Measurements from ENCODE around the gene ALAS1.

The ALAS1 gene

GRCh38 chr3:52237006-52237656, 39.2 kb downstream of the ALAS1 start:
- Histone ChIP-seq H3K4me1 (ENCODE audit: control insufficient read depth, insufficient read depth, low read length) (peaks cover 33% of the 10 kb centered on the region), H3K36me3 (ENCODE audit: control insufficient read depth, insufficient read depth, low read length) (peaks cover 5% of the 10 kb centered on the region), H3K9ac (ENCODE audit: low read length) (peak overlapping the region; percentile 77), H3K9me3 (ENCODE audit: control insufficient read depth, low read length) (no peaks in the 10 kb centered on the region), H3K27me3 (ENCODE audit: control insufficient read depth, insufficient read depth, low read length) (no peaks in the 10 kb centered on the region), H3K4me3 (ENCODE audit: low read length) (peak overlapping the region; percentile 46)

- Histone ChIP-seq H3K9me3 (ENCODE audit: control insufficient read depth, low read length) (no peaks in the 10 kb centered on the region), H3K9ac (ENCODE audit: low read length) (peak overlapping the region; percentile 77), H3K4me3 (ENCODE audit: low read length) (peak overlapping the region; percentile 46), H3K4me1 (ENCODE audit: control insufficient read depth, insufficient read depth, low read length) (peaks cover 33% of the 10 kb centered on the region), H3K27me3 (ENCODE audit: control insufficient read depth, insufficient read depth, low read length) (no peaks in the 10 kb centered on the region), H3K36me3 (ENCODE audit: control insufficient read depth, insufficient read depth, low read length) (peaks cover 5% of the 10 kb centered on the region)
These were observed 39.8 kb downstream of the ALAS1 start for GRCh38 chr3:52237657-52238172.

- Histone ChIP-seq H3K9me3 (ENCODE audit: control insufficient read depth, low read length) (no peaks in the 10 kb centered on the region), H3K4me1 (ENCODE audit: control insufficient read depth, insufficient read depth, low read length) (peaks cover 33% of the 10 kb centered on the region), H3K36me3 (ENCODE audit: control insufficient read depth, insufficient read depth, low read length) (peaks cover 5% of the 10 kb centered on the region), H3K9ac (ENCODE audit: low read length) (peak overlapping the region; percentile 77), H3K4me3 (ENCODE audit: low read length) (peak overlapping the region; percentile 46), H3K27me3 (ENCODE audit: control insufficient read depth, insufficient read depth, low read length) (no peaks in the 10 kb centered on the region)
These were observed 40.3 kb downstream of the ALAS1 start for GRCh38 chr3:52238193-52238760.

- no peaks in the 10 kb centered on the region for H3K27me3 ChIP-seq (ENCODE audit: control insufficient read depth, insufficient read depth, low read length)
- peak within 1 kb of the TSS; percentile 77 for H3K9ac ChIP-seq (ENCODE audit: low read length)
- H3K36me3 ChIP-seq (ENCODE audit: control insufficient read depth, insufficient read depth, low read length) = peaks cover 5% of the 10 kb centered on the region
- no peaks in the 10 kb centered on the region for H3K9me3 ChIP-seq (ENCODE audit: control insufficient read depth, low read length)
- peaks cover 33% of the 10 kb centered on the region for H3K4me1 ChIP-seq (ENCODE audit: control insufficient read depth, insufficient read depth, low read length)
- H3K4me3 ChIP-seq (ENCODE audit: low read length) = peak within 1 kb of the TSS; percentile 46
These were observed 41.1 kb downstream of the ALAS1 start, which contains the start of gene TWF2 for GRCh38 chr3:52238761-52239701. TWF2 (minus strand) TSS chr3:52239158; CDS start chr3:52239016, 142 bp downstream.

- Histone ChIP-seq H3K9ac (ENCODE audit: low read length) (no peak overlapping the region), H3K9me3 (ENCODE audit: control insufficient read depth, low read length) (no peaks in the 10 kb centered on the region), H3K27me3 (ENCODE audit: control insufficient read depth, insufficient read depth, low read length) (no peaks in the 10 kb centered on the region), H3K4me1 (ENCODE audit: control insufficient read depth, insufficient read depth, low read length) (peaks cover 37% of the 10 kb centered on the region), H3K36me3 (ENCODE audit: control insufficient read depth, insufficient read depth, low read length) (no peaks in the 10 kb centered on the region), H3K4me3 (ENCODE audit: low read length) (no peak overlapping the region)
These were observed 42.3 kb downstream of the ALAS1 start for GRCh38 chr3:52240059-52240885.

- Histone ChIP-seq H3K4me1 (ENCODE audit: control insufficient read depth, insufficient read depth, low read length) (peaks cover 38% of the 10 kb centered on the region), H3K4me3 (ENCODE audit: low read length) (no peak overlapping the region), H3K27me3 (ENCODE audit: control insufficient read depth, insufficient read depth, low read length) (no peaks in the 10 kb centered on the region), H3K9me3 (ENCODE audit: control insufficient read depth, low read length) (no peaks in the 10 kb centered on the region), H3K9ac (ENCODE audit: low read length) (no peak overlapping the region), H3K36me3 (ENCODE audit: control insufficient read depth, insufficient read depth, low read length) (no peaks in the 10 kb centered on the region)
These were observed 43.0 kb downstream of the ALAS1 start for GRCh38 chr3:52240886-52241370.

GRCh38 chr3:52242039-52242438, 44.1 kb downstream of the ALAS1 start:
- Histone ChIP-seq H3K27me3 (ENCODE audit: control insufficient read depth, insufficient read depth, low read length) (no peaks in the 10 kb centered on the region), H3K36me3 (ENCODE audit: control insufficient read depth, insufficient read depth, low read length) (no peaks in the 10 kb centered on the region), H3K4me3 (ENCODE audit: low read length) (no peak overlapping the region), H3K9ac (ENCODE audit: low read length) (no peak overlapping the region), H3K4me1 (ENCODE audit: control insufficient read depth, insufficient read depth, low read length) (peaks cover 29% of the 10 kb centered on the region), H3K9me3 (ENCODE audit: control insufficient read depth, low read length) (no peaks in the 10 kb centered on the region)

- Histone ChIP-seq H3K27me3 (ENCODE audit: control insufficient read depth, insufficient read depth, low read length) (no peaks in the 10 kb centered on the region), H3K4me1 (ENCODE audit: control insufficient read depth, insufficient read depth, low read length) (peaks cover 17% of the 10 kb centered on the region), H3K9me3 (ENCODE audit: control insufficient read depth, low read length) (no peaks in the 10 kb centered on the region), H3K9ac (ENCODE audit: low read length) (no peak overlapping the region), H3K4me3 (ENCODE audit: low read length) (no peak overlapping the region), H3K36me3 (ENCODE audit: control insufficient read depth, insufficient read depth, low read length) (no peaks in the 10 kb centered on the region)
These were observed 46.0 kb downstream of the ALAS1 start for GRCh38 chr3:52243791-52244628.

- H3K9ac ChIP-seq (ENCODE audit: low read length) = peak within 1 kb of the TSS; percentile 74
- H3K27me3 ChIP-seq (ENCODE audit: control insufficient read depth, insufficient read depth, low read length) = no peaks in the 10 kb centered on the region
- H3K9me3 ChIP-seq (ENCODE audit: control insufficient read depth, low read length) = no peaks in the 10 kb centered on the region
- H3K4me3 ChIP-seq (ENCODE audit: low read length) = peak within 1 kb of the TSS; percentile 42
- H3K4me1 ChIP-seq (ENCODE audit: control insufficient read depth, insufficient read depth, low read length) = peaks cover 25% of the 10 kb centered on the region
- no peaks in the 10 kb centered on the region for H3K36me3 ChIP-seq (ENCODE audit: control insufficient read depth, insufficient read depth, low read length)
These were observed 47.6 kb downstream of the ALAS1 start, which contains the start of gene PPM1M for GRCh38 chr3:52245322-52246263. PPM1M (plus strand) TSS chr3:52245759; CDS start chr3:52245825, 66 bp downstream.

GRCh38 chr3:52246264-52246620, 48.3 kb downstream of the ALAS1 start:
- peak overlapping the region; percentile 67 for H3K9ac ChIP-seq (ENCODE audit: low read length)
- peak overlapping the region; percentile 33 for H3K4me3 ChIP-seq (ENCODE audit: low read length)
- H3K36me3 ChIP-seq (ENCODE audit: control insufficient read depth, insufficient read depth, low read length) = no peaks in the 10 kb centered on the region
- no peaks in the 10 kb centered on the region for H3K27me3 ChIP-seq (ENCODE audit: control insufficient read depth, insufficient read depth, low read length)
- peaks cover 24% of the 10 kb centered on the region for H3K4me1 ChIP-seq (ENCODE audit: control insufficient read depth, insufficient read depth, low read length)
- no peaks in the 10 kb centered on the region for H3K9me3 ChIP-seq (ENCODE audit: control insufficient read depth, low read length)

Measured in mucosa of stomach (tissue), 1 donor.